A549 (cell line): ENCODE measurements around the gene RUNDC3A. TPM values are rescaled to one million over a fixed set of nuclear protein-coding genes. Genes with fewer than 3 reads are reported as not detected.

ENCODE experiments used
- ATAC-seq, 2 experiments: fragments of 200-7000 bp in 1 of 2; fragments of >200 bp in 1 of 2; cut with Nextera tagmentation in 1 of 2; cut with Tn5 transposase in 1 of 2; 3 replicates each; pipeline versions ENCODE4 v1.8.0 to v1.9.1; 2018 to 2020; ENCODE audit warnings: mild to moderate bottlenecking in 1 of 2, moderate library complexity in 1 of 2
- CTCF ChIA-PET: fragments of 300-600 bp; sonication (Branson Sonifier 250); formaldehyde crosslinking; extraction: SDS; loops from one replicate; lab custom pipeline; 2021; ENCODE audit warnings: antibody characterized with exemption, inconsistent platforms; lab: Yijun Ruan, JAX
- POLR2A ChIA-PET: fragments of 350-600 bp; formaldehyde crosslinking; extraction: SDS; loops from one replicate; lab custom pipeline; 2021; ENCODE audit warnings: antibody characterized with exemption, inconsistent platforms; lab: Yijun Ruan, JAX
- DNase-seq, 2 experiments: peaks; one replicate each; pipeline versions ENCODE4 v3.0.0 to v3.0.0-alpha.2; 2011 to 2016; ENCODE audit warnings: low read depth in 1 of 2, low spot score in 1 of 2
- FAIRE-seq: peaks from 2 replicates; lab custom pipeline; 2011; peaks lifted over from hg19 to GRCh38; lab: Jason Lieb, UNC
- H3K27ac ChIP-seq, 2 experiments: fragments of >200 bp; sonication (Bioruptor Twin); formaldehyde crosslinking; 3 replicates each; pipeline ENCODE4 v1.5.1; 2016 to 2017
- H3K4me1 ChIP-seq: fragments of >200 bp; sonication (Bioruptor Twin); formaldehyde crosslinking; 3 replicates; pipeline ENCODE4 v1.6.1; 2016
- H3K4me2 ChIP-seq: fragments of >200 bp; sonication (Bioruptor Twin); formaldehyde crosslinking; 3 replicates; pipeline ENCODE4 v1.6.1; 2016
- H3K4me3 ChIP-seq: fragments of >200 bp; sonication (Bioruptor Twin); formaldehyde crosslinking; 3 replicates; pipeline ENCODE4 v1.5.1; 2016
- H3K9me3 ChIP-seq: fragments of >200 bp; sonication (Bioruptor Twin); formaldehyde crosslinking; 3 replicates; pipeline ENCODE4 v1.6.1; 2016
- BHLHE40 ChIP-seq: IDR thresholded peaks from 2 replicates; pipeline ENCODE4 v1.6.1; 2012; ENCODE audit warnings: low read depth, low read length, inconsistent platforms
- CEBPB ChIP-seq, 2 experiments: fragments of >200 bp in 1 of 2; sonication (Bioruptor Twin) in 1 of 2; formaldehyde crosslinking in 1 of 2; IDR thresholded peaks; 2 replicates each; pipeline ENCODE4 v1.6.1; 2012 to 2016
- CHD2 ChIP-seq: fragments of 150-350 bp; IDR thresholded peaks from 2 replicates; pipeline ENCODE4 v1.6.1; 2014; ENCODE audit warnings: low read length; ENCODE audit not compliant: partially characterized antibody
- CHD4 ChIP-seq: fragments of 200-600 bp; sonication (generic); IDR thresholded peaks from 2 replicates; pipeline ENCODE4 v1.6.1; 2016; ENCODE audit warnings: antibody characterized with exemption, mild to moderate bottlenecking, borderline replicate concordance
- E2F6 ChIP-seq: IDR thresholded peaks from 2 replicates; pipeline ENCODE4 v1.6.1; 2012; ENCODE audit warnings: low read depth, borderline replicate concordance
- EP300 ChIP-seq, 2 experiments: fragments of >200 bp; sonication (Bioruptor Twin); formaldehyde crosslinking; IDR thresholded peaks; 2 replicates in 1 of 2; 3 replicates in 1 of 2; pipeline ENCODE4 v1.6.1; 2016 to 2017
- ESRRA ChIP-seq: fragments of 150-350 bp; IDR thresholded peaks from 2 replicates; pipeline ENCODE4 v1.6.1; 2014; ENCODE audit warnings: mild to moderate bottlenecking, low read length, borderline replicate concordance
- GATA3 ChIP-seq: IDR thresholded peaks from 2 replicates; pipeline ENCODE4 v1.6.1; 2012; ENCODE audit warnings: borderline replicate concordance
- HMGXB4 ChIP-seq: fragments of 250-450 bp; sonication (Bioruptor Pico); IDR thresholded peaks from 2 replicates; pipeline ENCODE4 v1.5.0; 2021; ENCODE audit warnings: mild to moderate bottlenecking, moderate library complexity, borderline replicate concordance
- HOXB13 ChIP-seq: fragments of 250-450 bp; sonication (Bioruptor Pico); IDR thresholded peaks from 2 replicates; pipeline ENCODE4 v1.5.0; 2020; ENCODE audit warnings: low read depth, mild to moderate bottlenecking, moderate library complexity
- JUNB ChIP-seq: fragments of >200 bp; sonication (Bioruptor Twin); formaldehyde crosslinking; IDR thresholded peaks from 2 replicates; pipeline ENCODE4 v1.6.1; 2016
- KDM5A ChIP-seq: fragments of 200-600 bp; sonication (generic); IDR thresholded peaks from 2 replicates; pipeline ENCODE4 v1.6.1; 2016; ENCODE audit warnings: antibody characterized with exemption, mild to moderate bottlenecking
- MAZ ChIP-seq: fragments of 150-350 bp; IDR thresholded peaks from 2 replicates; pipeline ENCODE4 v1.6.1; 2014; ENCODE audit warnings: antibody characterized with exemption, low read depth, low read length, borderline replicate concordance
- NFE2L2 ChIP-seq: fragments of 150-350 bp; conservative IDR thresholded peaks from 2 replicates; pipeline ENCODE4 v1.6.1; 2014; ENCODE audit warnings: low read length
- NPAS2 ChIP-seq: fragments of 250-450 bp; sonication (Bioruptor Pico); IDR thresholded peaks from 2 replicates; pipeline ENCODE4 v1.8.0; 2022; ENCODE audit warnings: mild to moderate bottlenecking, moderate library complexity, borderline replicate concordance
- POLR2A ChIP-seq: IDR thresholded peaks from 2 replicates; pipeline ENCODE4 v1.6.1; 2012; ENCODE audit warnings: mild to moderate bottlenecking, low read length
- POLR2AphosphoS2 ChIP-seq: conservative IDR thresholded peaks from 2 replicates; pipeline ENCODE4 v1.6.1; 2012; ENCODE audit warnings: low read length, improper control_type of control experiment, inconsistent platforms
- RAD21 ChIP-seq, 2 experiments: fragments of >200 bp in 1 of 2; sonication (Bioruptor Twin) in 1 of 2; formaldehyde crosslinking in 1 of 2; IDR thresholded peaks in 1 of 2; conservative IDR thresholded peaks in 1 of 2; 2 replicates in 1 of 2; 3 replicates in 1 of 2; pipeline ENCODE4 v1.6.1; 2012 to 2018; ENCODE audit warnings: inconsistent platforms in 1 of 2
- RNF2 ChIP-seq: fragments of 200-600 bp; sonication (generic); IDR thresholded peaks from 2 replicates; pipeline ENCODE4 v1.6.1; 2016; ENCODE audit warnings: low read depth, mild to moderate bottlenecking, antibody characterized with exemption, moderate library complexity, borderline replicate concordance
- SREBF2 ChIP-seq: fragments of 450-650 bp; IDR thresholded peaks from 2 replicates; pipeline ENCODE4 v1.6.1; 2014; ENCODE audit warnings: mild to moderate bottlenecking, moderate library complexity
- ZC3H11A ChIP-seq: fragments of 450-650 bp; IDR thresholded peaks from 2 replicates; pipeline ENCODE4 v1.6.1; 2014; ENCODE audit warnings: antibody characterized with exemption, mild to moderate bottlenecking
- WGBS: methylation state at CpG from one replicate; pipeline ENCODE4 v1.1.6; 2017; ENCODE audit errors: missing lambda C conversion rate; 5-methylcytosine and 5-hydroxymethylcytosine counted together
- polyA plus RNA-seq, 4 experiments: library from polyadenylated mRNA; depleted of rRNA in 3 of 4; stranded (reverse); fragments of >200 nt; fragmentation: RNase III in 1 of 4; extraction: RNeasy Plus Mini Kit Qiagen cat#74134 plus additional on column Dnase treatment in 1 of 4; gene quantifications; 2 replicates in 3 of 4; 3 replicates in 1 of 4; pipeline ENCODE4 v1.2.3, GENCODE V29; 2011 to 2017

Gene RUNDC3A
- polyA plus RNA-seq, 2 of the 4 experiments (the other 2 are of a cell fraction): 0.45 to 0.48 TPM

GRCh38 chr17:44359006-44359405, 50.6 kb downstream of the RUNDC3A start:
- Histone ChIP-seq H3K4me1 (peaks cover 20% of the 10 kb centered on the region), H3K9me3 (no peaks in the 10 kb centered on the region), H3K27ac (no peak overlapping the region), H3K4me3 (no peak overlapping the region), H3K4me2 (no peak overlapping the region)
- WGBS: 81% methylated on average over 6 of the region's 6 CpGs
- no peak for DNase-seq
- no peak for ATAC-seq
- CTCF ChIA-PET: interaction anchor here (2.2 to 11.1 kb wide), 8 partner anchors 7 to 174 kb away, joined by 11 to 179 read pairs (median 19); partner anchors contain the start of gene GRN
- no peak for FAIRE-seq
- POLR2A ChIA-PET: interaction anchor here (0.9 kb wide), 1 partner anchor 139 kb away, joined by 3 read pairs; the partner anchor contains the start of gene UBTF
- no peak for TF ChIP-seq CHD2
- TF ChIP-seq RAD21 (conservative IDR thresholded peaks at IDR 0.05 in 1 of 2, IDR thresholded peaks at IDR 0.05 in 1 of 2): no peak
- TF ChIP-seq E2F6: no peak
- TF ChIP-seq EP300 (IDR thresholded peaks at IDR 0.05): no peak
- TF ChIP-seq MAZ: no peak
- no peak for TF ChIP-seq BHLHE40

- TF ChIP-seq RNF2 (no peak), SREBF2 (no peak), POLR2A (no peak), E2F6 (no peak), ZC3H11A (no peak), RAD21 (conservative IDR thresholded peaks at IDR 0.05 in 1 of 2, IDR thresholded peaks at IDR 0.05 in 1 of 2) (no peak), GATA3 (no peak), CHD2 (no peak), JUNB (no peak), HMGXB4 (CRISPR knock-in tag) (no peak), POLR2AphosphoS2 (no peak), CEBPB (IDR thresholded peaks at IDR 0.05) (no peak), CHD4 (no peak), KDM5A (no peak), ESRRA (no peak), NPAS2 (no peak), HOXB13 (CRISPR knock-in tag) (no peak), MAZ (no peak), NFE2L2 (no peak)
- ChIA-PET POLR2A (interaction anchor here (0.5 to 0.9 kb wide), 3 partner anchors 140 to 293 kb away, joined by 3 read pairs; partner anchors contain the start of genes LSM12 and UBTF), CTCF (interaction anchor here (0.8 to 11.1 kb wide), 11 partner anchors 8 to 173 kb away, joined by 3 to 179 read pairs (median 17); partner anchors contain the start of gene GRN)
These were observed 51.2 kb downstream of the RUNDC3A start for GRCh38 chr17:44359458-44360143.

More at GRCh38 chr17:44359458-44360143, 51.2 kb downstream of the RUNDC3A start:
- ATAC-seq (no peak), DNase-seq (no peak), FAIRE-seq (no peak)
- H3K4me2 ChIP-seq: no peak overlapping the region
- peaks cover 20% of the 10 kb centered on the region for H3K4me1 ChIP-seq
- H3K27ac ChIP-seq: no peak overlapping the region
- H3K9me3 ChIP-seq: no peaks in the 10 kb centered on the region
- WGBS: 87% methylated on average over 13 of the region's 14 CpGs
- no peak overlapping the region for H3K4me3 ChIP-seq
